SIG-M5 treated with dmso at 0.1 percent for 504 hours (cell line): ENCODE data around the gene TDO2.
"Not testable (repeated sequence)": the region's sequence is repeated elsewhere in the genome, so short reads cannot be mapped to it uniquely, and the experiment has no call there.

Experiments used
- DNase-seq: peaks from one replicate; lab custom pipeline; 2025; ENCODE audit not compliant: unreplicated experiment; lab: John Stamatoyannopoulos, UW

The TDO2 gene

GRCh38 chr4:155906554-155907247 lies 3.2 kb downstream of the TDO2 start:
- no peak for DNase-seq

- DNase-seq = no peak
Observed at GRCh38 chr4:155907556-155907955, 4.1 kb downstream of the TDO2 start.

GRCh38 chr4:155908187-155909139 lies 5.0 kb downstream of the TDO2 start:
- DNase-seq = no peak

GRCh38 chr4:155909615-155910226 lies 6.2 kb downstream of the TDO2 start:
- DNase-seq = no peak

GRCh38 chr4:155911905-155912304 lies 8.4 kb downstream of the TDO2 start:
- no peak for DNase-seq

- DNase-seq = no peak
Observed at GRCh38 chr4:155914782-155915181, 11.3 kb downstream of the TDO2 start.

- no peak for DNase-seq
Observed at GRCh38 chr4:155921597-155921996, 18.1 kb downstream of the TDO2 start.

GRCh38 chr4:155924637-155925036 lies 21.1 kb downstream of the TDO2 start:
- no peak for DNase-seq

GRCh38 chr4:155929833-155930232 lies 26.3 kb downstream of the TDO2 start:
- no peak for DNase-seq

GRCh38 chr4:155930330-155930729 lies 26.8 kb downstream of the TDO2 start:
- no peak for DNase-seq

GRCh38 chr4:155931634-155932033 lies 28.1 kb downstream of the TDO2 start:
- no peak for DNase-seq

- DNase-seq = not testable (repeated sequence)
Observed at GRCh38 chr4:155934634-155935033, 31.1 kb downstream of the TDO2 start.

GRCh38 chr4:155935389-155935986 lies 32.0 kb downstream of the TDO2 start:
- DNase-seq = no peak

GRCh38 chr4:155941085-155941790 lies 37.7 kb downstream of the TDO2 start:
- no peak for DNase-seq

GRCh38 chr4:155941820-155942219 lies 38.3 kb downstream of the TDO2 start:
- no peak for DNase-seq

- DNase-seq = no peak
Observed at GRCh38 chr4:155943605-155944291, 40.3 kb downstream of the TDO2 start.

- no peak for DNase-seq
Observed at GRCh38 chr4:155944516-155944915, 41.0 kb downstream of the TDO2 start.

GRCh38 chr4:155946486-155946885 lies 43.0 kb downstream of the TDO2 start:
- no peak for DNase-seq

GRCh38 chr4:155948541-155948940 lies 45.0 kb downstream of the TDO2 start:
- no peak for DNase-seq

GRCh38 chr4:155950461-155950860 lies 47.0 kb downstream of the TDO2 start:
- DNase-seq = no peak
